ENCODE results near the gene ARHGEF16. TPM values are rescaled to one million over a fixed set of nuclear protein-coding genes. Genes with fewer than 3 reads are reported as not detected.

Gene ARHGEF16
- total and polyA plus RNA-seq, 2 donors from 2014 or later: 15.5 to 39.3 TPM

GRCh38 chr1:3431266-3431665, 23.2 kb upstream of the ARHGEF16 start:
- Histone ChIP-seq H3K9me3 (ENCODE audit: control insufficient read depth in 2 of 3, insufficient read depth in 1 of 3, low read length in 3 of 3) (no peaks in the 10 kb centered on the region), H3K4me1 (ENCODE audit: control insufficient read depth in 2 of 3, insufficient read depth in 2 of 3, low read depth in 1 of 3, low read length in 3 of 3) (no peaks in the 10 kb centered on the region), H3K27me3 (ENCODE audit: control insufficient read depth, insufficient read depth, low read length) (no peaks in the 10 kb centered on the region), H3K36me3 (ENCODE audit: control insufficient read depth in 2 of 3, insufficient read depth in 3 of 3, low read length in 3 of 3) (peaks cover 0 to 7% (median 2%) of the 10 kb centered on the region in 3 donors), H3K27ac (ENCODE audit: low read depth in 2 of 2, low read length in 2 of 2) (no peak overlapping the region), H3K9ac (ENCODE audit: low read length in 3 of 3) (no peak overlapping the region), H3K4me3 (ENCODE audit: low read length in 3 of 3) (no peak overlapping the region)
- peak in 1 of 5 donors; percentile 37 for DNase-seq
- TF ChIP-seq CTCF (IDR thresholded peaks at IDR 0.05; ENCODE audit: borderline replicate concordance, extremely low read depth, insufficient read depth): no peak
- intact Hi-C loops (cut with DNase I): no loop called here
- FAIRE-seq: no peak

GRCh38 chr1:3431686-3432085, 22.8 kb upstream of the ARHGEF16 start:
- intact Hi-C loops (cut with DNase I): no loop called here
- DNase-seq (peak in 1 of 5 donors; percentile 64), FAIRE-seq (no peak)
- Histone ChIP-seq H3K27ac (ENCODE audit: low read depth in 2 of 2, low read length in 2 of 2) (no peak overlapping the region), H3K4me3 (ENCODE audit: low read length in 3 of 3) (no peak overlapping the region), H3K9ac (ENCODE audit: low read length in 3 of 3) (no peak overlapping the region), H3K27me3 (ENCODE audit: control insufficient read depth, insufficient read depth, low read length) (no peaks in the 10 kb centered on the region), H3K4me1 (ENCODE audit: control insufficient read depth in 2 of 3, insufficient read depth in 2 of 3, low read depth in 1 of 3, low read length in 3 of 3) (no peaks in the 10 kb centered on the region), H3K9me3 (ENCODE audit: control insufficient read depth in 2 of 3, insufficient read depth in 1 of 3, low read length in 3 of 3) (no peaks in the 10 kb centered on the region), H3K36me3 (ENCODE audit: control insufficient read depth in 2 of 3, insufficient read depth in 3 of 3, low read length in 3 of 3) (peaks cover 0 to 3% (median 2%) of the 10 kb centered on the region in 3 donors)
- no peak for TF ChIP-seq CTCF (IDR thresholded peaks at IDR 0.05; ENCODE audit: borderline replicate concordance, extremely low read depth, insufficient read depth)

GRCh38 chr1:3432306-3432705, 22.2 kb upstream of the ARHGEF16 start:
- Histone ChIP-seq H3K27me3 (ENCODE audit: control insufficient read depth, insufficient read depth, low read length) (no peaks in the 10 kb centered on the region), H3K9me3 (ENCODE audit: control insufficient read depth in 2 of 3, insufficient read depth in 1 of 3, low read length in 3 of 3) (no peaks in the 10 kb centered on the region), H3K4me1 (ENCODE audit: control insufficient read depth in 2 of 3, insufficient read depth in 2 of 3, low read depth in 1 of 3, low read length in 3 of 3) (no peaks in the 10 kb centered on the region), H3K4me3 (ENCODE audit: low read length in 3 of 3) (no peak overlapping the region), H3K36me3 (ENCODE audit: control insufficient read depth in 2 of 3, insufficient read depth in 3 of 3, low read length in 3 of 3) (no peaks in the 10 kb centered on the region), H3K27ac (ENCODE audit: low read depth in 2 of 2, low read length in 2 of 2) (no peak overlapping the region), H3K9ac (ENCODE audit: low read length in 3 of 3) (no peak overlapping the region)
- intact Hi-C loops (cut with DNase I): no loop called here
- FAIRE-seq (no peak), DNase-seq (peak in 1 of 5 donors; percentile 70)
- no peak for TF ChIP-seq CTCF (IDR thresholded peaks at IDR 0.05; ENCODE audit: borderline replicate concordance, extremely low read depth, insufficient read depth)

DNA sequence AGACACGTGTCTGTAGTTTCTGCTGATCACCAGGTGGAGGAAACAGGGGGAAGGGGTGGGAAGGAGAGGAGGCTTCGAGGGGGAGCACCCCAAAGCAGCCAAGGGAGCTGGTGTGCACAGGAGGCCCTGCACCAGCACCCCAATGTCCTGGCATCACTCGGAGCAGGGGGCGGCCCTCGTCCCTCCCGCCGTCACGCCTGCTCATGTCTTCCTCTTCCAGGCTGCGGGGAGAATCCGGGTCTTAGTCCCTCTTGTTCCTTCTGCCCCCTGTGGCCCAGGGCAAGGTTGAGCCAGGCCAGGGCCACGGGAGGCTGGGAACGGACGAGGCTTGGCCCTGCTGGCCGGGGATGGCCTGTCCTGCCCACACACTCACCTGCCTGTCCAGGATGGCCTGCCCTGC, 21.4 kb upstream of the ARHGEF16 start:
- no peak overlapping the region for H3K4me3 ChIP-seq (ENCODE audit: low read length in 3 of 3)
- no peaks in the 10 kb centered on the region for H3K36me3 ChIP-seq (ENCODE audit: control insufficient read depth in 2 of 3, insufficient read depth in 3 of 3, low read length in 3 of 3)
- H3K27ac ChIP-seq (ENCODE audit: low read depth in 2 of 2, low read length in 2 of 2): no peak overlapping the region

More for the DNA sequence above, 21.4 kb upstream of the ARHGEF16 start:
- Histone ChIP-seq H3K9me3 (ENCODE audit: control insufficient read depth in 2 of 3, insufficient read depth in 1 of 3, low read length in 3 of 3) (no peaks in the 10 kb centered on the region), H3K9ac (ENCODE audit: low read length in 3 of 3) (no peak overlapping the region), H3K27me3 (ENCODE audit: control insufficient read depth, insufficient read depth, low read length) (no peaks in the 10 kb centered on the region), H3K4me1 (ENCODE audit: control insufficient read depth in 2 of 3, insufficient read depth in 2 of 3, low read depth in 1 of 3, low read length in 3 of 3) (no peaks in the 10 kb centered on the region)
- DNase-seq (peak in 1 of 5 donors; percentile 47), FAIRE-seq (no peak)
- intact Hi-C loops (cut with DNase I): no loop called here
- TF ChIP-seq CTCF (IDR thresholded peaks at IDR 0.05; ENCODE audit: borderline replicate concordance, extremely low read depth, insufficient read depth): no peak
